ENCODE measurements around the gene TM4SF5. TPM values are rescaled to one million over a fixed set of nuclear protein-coding genes. Genes with fewer than 3 reads are reported as not detected.

TM4SF5 gene
- total RNA-seq, 1 experiment from 2014 or later = not detected

GRCh38 chr17:4759776-4760236 is 11.9 kb upstream of the TM4SF5 start:
- CTCF ChIA-PET = interaction anchor here (1.1 kb wide), 1 partner anchor 30 kb away, joined by 4 read pairs; no protein-coding TSS in a partner anchor
- Mint-ChIP-seq H3K27ac (no peak overlapping the region), H3K9me3 (no peaks in the 10 kb centered on the region), H3K36me3 (no peaks in the 10 kb centered on the region), H3K4me3 (no peak overlapping the region), H3K27me3 (ENCODE audit: low read depth) (peaks cover 6% of the 10 kb centered on the region; the same call in 1 of the 2 replicates), H3K4me1 (no peaks in the 10 kb centered on the region)
- POLR2A ChIA-PET = no interaction called here
- DNase-seq (ENCODE audit: low spot score) = no peak
- TF ChIP-seq GABPB1 (CRISPR knock-in tag; IDR thresholded peaks at IDR 0.05) (peak; percentile 84), FOXK1 (CRISPR knock-in tag; IDR thresholded peaks at IDR 0.05) (no peak), AR (CRISPR knock-in tag; IDR thresholded peaks at IDR 0.05) (no peak), ELF4 (CRISPR knock-in tag; IDR thresholded peaks at IDR 0.05; ENCODE audit: low read depth) (no peak)
- ATAC-seq = no peak

- CTCF ChIA-PET = interaction anchor here (0.6 kb wide), 1 partner anchor 352 kb away, joined by 3 read pairs; no protein-coding TSS in a partner anchor
Measured at GRCh38 chr17:4764595-4764994, 7.1 kb upstream of the TM4SF5 start.

GRCh38 chr17:4766201-4766600 is 5.5 kb upstream of the TM4SF5 start:
- no peak overlapping the region for H3K27ac Mint-ChIP-seq
- H3K4me3 Mint-ChIP-seq = no peak overlapping the region
- POLR2A ChIA-PET = no interaction called here
- ATAC-seq (no peak), DNase-seq (ENCODE audit: low spot score) (no peak)
- CTCF ChIA-PET = no interaction called here
- H3K27me3 Mint-ChIP-seq (ENCODE audit: low read depth) = no peaks in the 10 kb centered on the region
- no peaks in the 10 kb centered on the region for H3K9me3 Mint-ChIP-seq
- no peaks in the 10 kb centered on the region for H3K36me3 Mint-ChIP-seq
- no peaks in the 10 kb centered on the region for H3K4me1 Mint-ChIP-seq
- TF ChIP-seq ZNF425 (CRISPR knock-in tag; conservative IDR thresholded peaks at IDR 0.05) = no peak
- no peak for TF ChIP-seq ZNF532 (CRISPR knock-in tag; IDR thresholded peaks at IDR 0.05; ENCODE audit: borderline replicate concordance)
- TF ChIP-seq SOX15 (CRISPR knock-in tag; IDR thresholded peaks at IDR 0.05) = no peak
- TF ChIP-seq HMGA2 (CRISPR knock-in tag; IDR thresholded peaks at IDR 0.05) = no peak
- TF ChIP-seq ZNF512 (CRISPR knock-in tag; IDR thresholded peaks at IDR 0.05; ENCODE audit: borderline replicate concordance) = no peak
- TF ChIP-seq ZMAT4 (CRISPR knock-in tag; IDR thresholded peaks at IDR 0.05) = no peak
- TF ChIP-seq OVOL2 (CRISPR knock-in tag; IDR thresholded peaks at IDR 0.05; ENCODE audit: borderline replicate concordance) = no peak
- no peak for TF ChIP-seq EMX1 (CRISPR knock-in tag; IDR thresholded peaks at IDR 0.05)
- TF ChIP-seq NFE2L1 (CRISPR knock-in tag; IDR thresholded peaks at IDR 0.05) = no peak
- no peak for TF ChIP-seq ZBTB21 (CRISPR knock-in tag; IDR thresholded peaks at IDR 0.05; ENCODE audit: borderline replicate concordance)
- TF ChIP-seq GTF2I (CRISPR knock-in tag; conservative IDR thresholded peaks at IDR 0.05) = no peak

More at GRCh38 chr17:4764595-4764994, 7.1 kb upstream of the TM4SF5 start:
- Mint-ChIP-seq H3K27me3 (ENCODE audit: low read depth) (no peaks in the 10 kb centered on the region), H3K36me3 (no peaks in the 10 kb centered on the region), H3K27ac (peak overlapping the region; percentile 58; the same call in 1 of the 2 replicates), H3K4me1 (no peaks in the 10 kb centered on the region), H3K9me3 (no peaks in the 10 kb centered on the region), H3K4me3 (no peak overlapping the region)
- ATAC-seq (no peak), DNase-seq (ENCODE audit: low spot score) (no peak)
- POLR2A ChIA-PET = no interaction called here
- TF ChIP-seq ZNF425 (CRISPR knock-in tag; conservative IDR thresholded peaks at IDR 0.05) = no peak

Data from WTC11 (cell line).